H1 (cell line): ENCODE measurements around the gene SMYD3. TPM values are rescaled to one million over a fixed set of nuclear protein-coding genes. Genes with fewer than 3 reads are reported as not detected.

Experiments
- CTCF ChIA-PET: fragments of 300-600 bp; sonication (Branson Sonifier 250); formaldehyde crosslinking; loops from one replicate; lab custom pipeline; 2021; ENCODE audit not compliant: partially characterized antibody; lab: Charles Lee
- POLR2A ChIA-PET: fragments of 300-600 bp; sonication (Branson Sonifier 250); formaldehyde crosslinking; loops from one replicate; lab custom pipeline; 2021; ENCODE audit warnings: inconsistent platforms; ENCODE audit not compliant: partially characterized antibody; lab: Charles Lee
- DNase-seq, 2 experiments: peaks; one replicate each; pipeline versions ENCODE4 v3.0.0 to v3.0.0-alpha.2; 2010 to 2022; ENCODE audit warnings: low spot score in 2 of 2, low read depth in 1 of 2, mixed read lengths in 1 of 2
- FAIRE-seq: peaks from 2 replicates; lab custom pipeline; 2011; peaks lifted over from hg19 to GRCh38; lab: Jason Lieb, UNC
- H2AFZ ChIP-seq: 2 replicates; pipeline ENCODE4 v1.8.1; 2012; ENCODE audit warnings: low read length, inconsistent platforms
- H2AK5ac ChIP-seq: 2 replicates; pipeline ENCODE4 v1.6.1; 2013; ENCODE audit warnings: low read depth, low read length
- H2BK120ac ChIP-seq: replicated peaks from 2 replicates; pipeline ENCODE3; 2013; ENCODE audit warnings: low read depth, low read length, inconsistent platforms
- H2BK12ac ChIP-seq: 2 replicates; pipeline ENCODE4 v1.6.1; 2013; ENCODE audit warnings: low read depth, low read length
- H2BK15ac ChIP-seq: 2 replicates; pipeline ENCODE4 v1.6.1; 2013; ENCODE audit warnings: low read length
- H2BK20ac ChIP-seq: 2 replicates; pipeline ENCODE4 v1.6.1; 2013; ENCODE audit warnings: low read length
- H2BK5ac ChIP-seq: 2 replicates; pipeline ENCODE4 v1.6.1; 2013; ENCODE audit warnings: low read depth, low read length
- H3K14ac ChIP-seq: 2 replicates; pipeline ENCODE4 v1.6.1; 2013; ENCODE audit warnings: inconsistent platforms; ENCODE audit not compliant: insufficient read length
- H3K18ac ChIP-seq: 2 replicates; pipeline ENCODE4 v1.6.1; 2013; ENCODE audit warnings: low read length; ENCODE audit errors: extremely low read depth
- H3K23ac ChIP-seq: 2 replicates; pipeline ENCODE4 v1.6.1; 2013; ENCODE audit warnings: inconsistent platforms; ENCODE audit not compliant: insufficient read length
- H3K23me2 ChIP-seq: 2 replicates; pipeline ENCODE4 v1.6.1; 2013; ENCODE audit warnings: low read depth, low read length
- H3K27ac ChIP-seq: 2 replicates; pipeline ENCODE4 v1.6.1; 2011; ENCODE audit warnings: low read depth, low read length, inconsistent platforms
- H3K27me3 ChIP-seq, 4 experiments: replicated peaks in 1 of 4; 1 replicate in 1 of 4; 2 replicates in 3 of 4; pipeline versions ENCODE4 v1.6.1 to v1.8.1; 2011 to 2013; ENCODE audit warnings: low read length in 3 of 4, mild to moderate bottlenecking in 3 of 4, inconsistent platforms in 2 of 4, mixed read lengths in 2 of 4, moderate library complexity in 1 of 4; ENCODE audit not compliant: control insufficient read depth in 3 of 4, insufficient read depth in 3 of 4; ENCODE audit errors: extremely low read depth in 1 of 4
- H3K36me3 ChIP-seq, 4 experiments: 2 replicates each; pipeline versions ENCODE4 v1.6.1 to v1.8.1; 2011 to 2013; ENCODE audit warnings: mild to moderate bottlenecking in 4 of 4, low read length in 3 of 4, moderate library complexity in 2 of 4, control low read depth in 1 of 4, inconsistent platforms in 1 of 4; ENCODE audit not compliant: insufficient read depth in 4 of 4, control insufficient read depth in 2 of 4
- H3K4ac ChIP-seq: replicated peaks from 2 replicates; pipeline ENCODE3; 2013; ENCODE audit warnings: low read length, low read depth, mixed read lengths, inconsistent platforms; ENCODE audit not compliant: insufficient read length
- H3K4me1 ChIP-seq, 4 experiments: replicated peaks in 1 of 4; 1 replicate in 1 of 4; 2 replicates in 3 of 4; pipeline versions ENCODE4 v1.6.1 to v1.8.1; 2011 to 2013; ENCODE audit warnings: low read length in 3 of 4, inconsistent platforms in 2 of 4, mixed read lengths in 1 of 4; ENCODE audit not compliant: insufficient read depth in 4 of 4, control insufficient read depth in 3 of 4
- H3K4me2 ChIP-seq, 2 experiments: 2 replicates each; pipeline versions ENCODE4 v1.6.1 to v1.8.1; 2011 to 2013; ENCODE audit warnings: low read depth in 2 of 2, low read length in 2 of 2, control low read depth in 1 of 2, inconsistent platforms in 1 of 2, mild to moderate bottlenecking in 1 of 2; ENCODE audit not compliant: insufficient read depth in 1 of 2
- H3K4me3 ChIP-seq, 4 experiments: fragments of 200-600, 300-600 bp in 1 of 4; sonication (generic), shearing (Covaris generic), sonication (Bioruptor Twin) in 1 of 4; 2 replicates each; pipeline versions ENCODE4 v1.5.1 to v1.8.1; 2011 to 2016; ENCODE audit warnings: low read length in 4 of 4, low read depth in 3 of 4, control low read depth in 2 of 4, inconsistent platforms in 2 of 4, mild to moderate bottlenecking in 2 of 4, mixed read lengths in 1 of 4, moderate library complexity in 1 of 4; ENCODE audit not compliant: insufficient read depth in 2 of 4; ENCODE audit errors: extremely low read depth in 1 of 4
- H3K56ac ChIP-seq: replicated peaks from 2 replicates; pipeline ENCODE3; 2013; ENCODE audit warnings: low read depth, mild to moderate bottlenecking, mixed read lengths, low read length, inconsistent platforms; ENCODE audit not compliant: insufficient read length
- H3K79me1 ChIP-seq: 2 replicates; pipeline ENCODE4 v1.6.1; 2013; ENCODE audit warnings: low read depth, low read length, control low read depth
- H3K79me2 ChIP-seq, 2 experiments: 2 replicates each; pipeline versions ENCODE4 v1.6.1 to v1.8.1; 2012 to 2013; ENCODE audit warnings: low read length in 2 of 2, mild to moderate bottlenecking in 2 of 2, inconsistent platforms in 1 of 2; ENCODE audit not compliant: insufficient read depth in 2 of 2, control insufficient read depth in 1 of 2
- H3K9ac ChIP-seq, 4 experiments: replicated peaks in 1 of 4; 1 replicate in 1 of 4; 2 replicates in 3 of 4; pipeline versions ENCODE4 v1.6.1 to v1.8.1; 2011 to 2013; ENCODE audit warnings: low read depth in 3 of 4, low read length in 3 of 4, control low read depth in 2 of 4, mild to moderate bottlenecking in 2 of 4, moderate library complexity in 2 of 4, inconsistent platforms in 1 of 4; ENCODE audit errors: extremely low read depth in 1 of 4
- H3K9me3 ChIP-seq, 2 experiments: 2 replicates each; pipeline versions ENCODE4 v1.6.1 to v1.8.1; 2012 to 2013; ENCODE audit warnings: mild to moderate bottlenecking in 2 of 2, moderate library complexity in 2 of 2, control low read depth in 1 of 2, inconsistent platforms in 1 of 2, low read depth in 1 of 2, low read length in 1 of 2, mixed read lengths in 1 of 2; ENCODE audit not compliant: insufficient read depth in 2 of 2
- H4K20me1 ChIP-seq, 2 experiments: replicated peaks in 1 of 2; 2 replicates each; pipeline versions ENCODE3 to v1.8.1; 2011 to 2013; ENCODE audit warnings: inconsistent platforms in 2 of 2, low read length in 2 of 2, mild to moderate bottlenecking in 1 of 2; ENCODE audit not compliant: insufficient read depth in 2 of 2, control insufficient read depth in 1 of 2
- H4K5ac ChIP-seq: 2 replicates; pipeline ENCODE4 v1.6.1; 2013; ENCODE audit warnings: low read length, low read depth, mixed read lengths, inconsistent platforms; ENCODE audit not compliant: insufficient read length
- H4K8ac ChIP-seq: 2 replicates; pipeline ENCODE4 v1.8.0; 2013; ENCODE audit warnings: mild to moderate bottlenecking, moderate library complexity, low read length, inconsistent platforms; ENCODE audit not compliant: insufficient read depth; ENCODE audit errors: extremely low read depth
- H4K91ac ChIP-seq: replicated peaks from 2 replicates; pipeline ENCODE3; 2013; ENCODE audit warnings: low read length, mixed read lengths, inconsistent platforms; ENCODE audit not compliant: insufficient read length
- ATF2 ChIP-seq: IDR thresholded peaks from 2 replicates; pipeline ENCODE4 v1.6.1; 2012; ENCODE audit warnings: low read length, inconsistent platforms
- EP300 ChIP-seq, 2 experiments: IDR thresholded peaks; 1 replicate in 1 of 2; 2 replicates in 1 of 2; pipeline ENCODE4 v1.6.1; 2011 to 2012; ENCODE audit warnings: low read depth in 2 of 2, low read length in 2 of 2, mild to moderate bottlenecking in 2 of 2, borderline replicate concordance in 1 of 2, inconsistent platforms in 1 of 2, moderate library complexity in 1 of 2
- HDAC6 ChIP-seq: IDR thresholded peaks from one replicate; pipeline ENCODE4 v1.7.1; 2012; ENCODE audit warnings: low read depth, mild to moderate bottlenecking, inconsistent platforms, low read length, moderate library complexity
- NRF1 ChIP-seq: IDR thresholded peaks from 2 replicates; pipeline ENCODE4 v1.6.1; 2011; ENCODE audit warnings: mild to moderate bottlenecking, low read depth, low read length, improper control_type of control experiment
- POLR2AphosphoS5 ChIP-seq: IDR thresholded peaks from 2 replicates; pipeline ENCODE4 v1.6.1; 2011; ENCODE audit warnings: low read depth, low read length
- RAD21 ChIP-seq, 2 experiments: IDR thresholded peaks in 1 of 2; conservative IDR thresholded peaks in 1 of 2; 2 replicates each; pipeline ENCODE4 v1.6.1; 2011; ENCODE audit warnings: low read depth in 2 of 2, low read length in 2 of 2, improper control_type of control experiment in 1 of 2, inconsistent platforms in 1 of 2, mild to moderate bottlenecking in 1 of 2, moderate library complexity in 1 of 2
- RBBP5 ChIP-seq: IDR thresholded peaks from 2 replicates; pipeline ENCODE4 v1.7.1; 2012; ENCODE audit warnings: low read depth, mild to moderate bottlenecking, inconsistent platforms, low read length, moderate library complexity, borderline replicate concordance
- RNF2 ChIP-seq: fragments of 200-900, 300-1000 bp; sonication (generic); IDR thresholded peaks from 2 replicates; pipeline ENCODE4 v1.7.1; 2016; ENCODE audit warnings: borderline replicate concordance, low read depth, mild to moderate bottlenecking, antibody characterized with exemption, low read length; ENCODE audit not compliant: poor library complexity, severe bottlenecking; ENCODE audit errors: missing control alignments
- SIX5 ChIP-seq: IDR thresholded peaks from 2 replicates; pipeline ENCODE4 v1.6.1; 2011; ENCODE audit warnings: mild to moderate bottlenecking, low read depth, low read length
- TCF12 ChIP-seq: IDR thresholded peaks from 2 replicates; pipeline ENCODE4 v1.6.1; 2011; ENCODE audit warnings: low read depth, mild to moderate bottlenecking, low read length
- WGBS, 2 experiments: shearing (Covaris generic) in 1 of 2; methylation state at CpG; one replicate each; pipeline versions ENCODE4 v1.1.6 to v1.1.7; 2013 to 2015; ENCODE audit warnings: low lambda C conversion rate in 2 of 2, mixed read lengths in 2 of 2, inconsistent platforms in 1 of 2, low coverage in 1 of 2, missing lambda C conversion rate in 1 of 2; ENCODE audit not compliant: insufficient replicate concordance in 2 of 2, insufficient coverage in 1 of 2, insufficient read length in 1 of 2; ENCODE audit errors: extremely low coverage in 1 of 2, missing lambda C conversion rate in 1 of 2; 5-methylcytosine and 5-hydroxymethylcytosine counted together
- polyA plus RNA-seq, 7 experiments: library from polyadenylated mRNA; depleted of rRNA in 3 of 7; stranded (reverse) in 5 of 7; unstranded in 2 of 7; fragments of >200 nt in 5 of 7; fragments of 200-250 nt in 2 of 7; gene quantifications; 1 replicate in 5 of 7; 2 replicates in 1 of 7; 4 replicates in 1 of 7; pipeline versions ENCODE4 v1.2.1 to v1.2.3, GENCODE V29; 2011 to 2013; ENCODE audit warnings: missing spikeins in 2 of 7, mixed read lengths in 2 of 7
- total RNA-seq: library from RNA; stranded (reverse); fragmentation: NEBNext Ultra II Directional; extraction: Animal tissue kit (Norgen Biotek cat#: 25700); gene quantifications from 2 replicates; pipeline ENCODE4 v1.2.1, GENCODE V29; 2021

SMYD3 gene
- total and polyA plus RNA-seq, 2 of the 8 experiments (the other 6 are each of a cell fraction or from before 2014, with no cell fraction given), result 17.3 to 25.4 TPM

GRCh38 chr1:246002725-246003441, 504.2 kb downstream of the SMYD3 start:
- Histone ChIP-seq H3K27ac (no peak overlapping the region), H3K23ac (no peak overlapping the region), H3K56ac (no peak overlapping the region), H3K36me3 (no peaks in the 10 kb centered on the region), H2BK15ac (no peak overlapping the region), H3K4me2 (no peak overlapping the region), H3K27me3 (no peaks in the 10 kb centered on the region), H3K14ac (no peak overlapping the region), H3K79me1 (no peaks in the 10 kb centered on the region), H3K23me2 (no peaks in the 10 kb centered on the region; the same call in 1 of the 2 replicates), H3K18ac (no peak overlapping the region), H2AFZ (no peak overlapping the region), H3K9me3 (no peaks in the 10 kb centered on the region), H3K4ac (no peak overlapping the region), H3K9ac (no peak overlapping the region), H4K8ac (no peak overlapping the region), H2AK5ac (no peak overlapping the region), H4K5ac (no peak overlapping the region), H2BK5ac (no peak overlapping the region), H3K4me3 (no peak overlapping the region), H3K79me2 (no peaks in the 10 kb centered on the region), H4K91ac (no peak overlapping the region), H4K20me1 (no peaks in the 10 kb centered on the region), H2BK12ac (0 out of 2 replicates have a peak overlapping the region, but pooled peaks have one; percentile 9), H2BK20ac (no peak overlapping the region), H3K4me1 (no peaks in the 10 kb centered on the region), H2BK120ac (no peak overlapping the region)
- ChIA-PET CTCF (interaction anchor here (0.6 to 1.8 kb wide), 16 partner anchors 23 to 849 kb away, joined by 3 to 16 read pairs (median 3); no protein-coding TSS in a partner anchor), POLR2A (no interaction called here)
- WGBS, 2 experiments, result 75 to 100% methylated on average over 3 to 23 of the region's 23 CpGs
- FAIRE-seq, result peak; percentile 86
- DNase-seq, result peak; percentile 51 to 89
- TF ChIP-seq RBBP5, result no peak
- no peak for TF ChIP-seq SIX5
- no peak for TF ChIP-seq POLR2AphosphoS5
- TF ChIP-seq TCF12, result no peak
- TF ChIP-seq RNF2, result no peak
- no peak for TF ChIP-seq ATF2
- no peak for TF ChIP-seq HDAC6
- no peak for TF ChIP-seq EP300 (IDR thresholded peaks at IDR 0.05; ENCODE audit: borderline replicate concordance in 1 of 2, low read depth in 2 of 2, low read length in 2 of 2)
- peak; percentile 98 to 99 for TF ChIP-seq RAD21 (IDR thresholded peaks at IDR 0.05 in 1 of 2, conservative IDR thresholded peaks at IDR 0.05 in 1 of 2; ENCODE audit: low read depth in 2 of 2, low read length in 2 of 2)
- TF ChIP-seq NRF1, result no peak
